ENCODE results near the gene SAMD10.

The SAMD10 gene

DNA sequence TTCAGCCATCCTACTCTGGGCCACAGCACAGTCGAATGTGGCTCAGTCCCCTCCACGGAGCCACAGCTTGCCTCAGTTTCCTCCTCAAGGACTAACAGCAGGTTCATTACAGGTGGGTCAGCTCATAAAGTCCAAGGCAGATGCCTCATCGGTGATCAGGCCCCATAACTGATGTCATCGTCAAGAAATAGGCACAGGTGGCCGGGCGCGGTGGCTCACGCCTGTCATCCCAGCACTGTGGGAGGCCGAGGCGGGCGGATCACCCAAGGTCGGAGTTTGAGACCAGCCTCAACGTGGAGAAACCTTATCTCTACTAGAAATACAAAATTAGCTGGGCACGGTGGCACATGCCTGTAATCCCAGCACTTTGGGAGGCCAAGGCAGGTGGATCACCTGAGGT lies 26.7 kb downstream of the SAMD10 start:
- no peaks in the 10 kb centered on the region for H3K9me3 ChIP-seq (replicated peaks; ENCODE audit: insufficient read depth, low read length)
- no peak overlapping the region for H3K4me3 ChIP-seq (ENCODE audit: low read length)
- DNase-seq = no peak
- peak overlapping the region; percentile 99; the same call in 1 of the 2 replicates for H3K4me2 ChIP-seq (ENCODE audit: low read depth, low read length)
- H2AFZ ChIP-seq (ENCODE audit: low read length) = no peak overlapping the region
- H3K79me2 ChIP-seq (ENCODE audit: low read length) = peaks cover 84% of the 10 kb centered on the region
- TF ChIP-seq, protein P1, sequence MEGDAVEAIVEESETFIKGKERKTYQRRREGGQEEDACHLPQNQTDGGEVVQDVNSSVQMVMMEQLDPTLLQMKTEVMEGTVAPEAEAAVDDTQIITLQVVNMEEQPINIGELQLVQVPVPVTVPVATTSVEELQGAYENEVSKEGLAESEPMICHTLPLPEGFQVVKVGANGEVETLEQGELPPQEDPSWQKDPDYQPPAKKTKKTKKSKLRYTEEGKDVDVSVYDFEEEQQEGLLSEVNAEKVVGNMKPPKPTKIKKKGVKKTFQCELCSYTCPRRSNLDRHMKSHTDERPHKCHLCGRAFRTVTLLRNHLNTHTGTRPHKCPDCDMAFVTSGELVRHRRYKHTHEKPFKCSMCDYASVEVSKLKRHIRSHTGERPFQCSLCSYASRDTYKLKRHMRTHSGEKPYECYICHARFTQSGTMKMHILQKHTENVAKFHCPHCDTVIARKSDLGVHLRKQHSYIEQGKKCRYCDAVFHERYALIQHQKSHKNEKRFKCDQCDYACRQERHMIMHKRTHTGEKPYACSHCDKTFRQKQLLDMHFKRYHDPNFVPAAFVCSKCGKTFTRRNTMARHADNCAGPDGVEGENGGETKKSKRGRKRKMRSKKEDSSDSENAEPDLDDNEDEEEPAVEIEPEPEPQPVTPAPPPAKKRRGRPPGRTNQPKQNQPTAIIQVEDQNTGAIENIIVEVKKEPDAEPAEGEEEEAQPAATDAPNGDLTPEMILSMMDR (IDR thresholded peaks at IDR 0.05; ENCODE audit: low read length) = no peak
- no peak for TF ChIP-seq EZH2phosphoT487 (IDR thresholded peaks at IDR 0.05; ENCODE audit: low read length)
- TF ChIP-seq EZH2 (optimal IDR thresholded peaks at IDR 0.05; ENCODE audit: low read depth, low read length) = no peak
- H3K36me3 ChIP-seq (replicated peaks; ENCODE audit: insufficient read depth, low read length) = no peaks in the 10 kb centered on the region
- peaks cover 22% of the 10 kb centered on the region; the same call in 1 of the 2 replicates for H4K20me1 ChIP-seq (ENCODE audit: insufficient read depth, low read length)
- no peaks in the 10 kb centered on the region for H3K9me2 ChIP-seq (replicated peaks; ENCODE audit: insufficient read depth, low read length)
- peaks cover 33% of the 10 kb centered on the region for H3F3A ChIP-seq (ENCODE audit: insufficient read depth, low read length)
- H3K27me3 ChIP-seq (replicated peaks; ENCODE audit: insufficient read depth, low read length) = no peaks in the 10 kb centered on the region
- H3K4me1 ChIP-seq (ENCODE audit: low read length) = peaks cover 44% of the 10 kb centered on the region
- H3K9ac ChIP-seq (ENCODE audit: low read length) = no peak overlapping the region
- peak overlapping the region; percentile 74; the same call in 1 of the 2 replicates for H3K27ac ChIP-seq (ENCODE audit: low read length)

DNA sequence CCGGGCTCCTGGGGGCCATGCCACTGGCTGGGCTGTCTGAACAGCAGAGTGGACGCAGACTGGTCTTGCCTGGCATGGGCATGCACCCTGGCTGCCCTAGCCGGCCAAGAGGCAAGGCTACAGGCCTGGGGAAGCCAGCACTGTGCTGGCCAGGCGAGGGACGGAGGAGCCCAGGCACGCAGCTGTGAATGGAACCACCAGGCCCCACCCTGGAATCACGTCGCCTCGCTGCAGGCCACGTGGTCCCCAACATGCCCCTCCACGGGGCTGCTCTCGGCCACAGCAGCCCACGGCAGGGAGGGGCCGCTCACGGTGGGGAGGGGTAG lies 27.3 kb downstream of the SAMD10 start:
- peak overlapping the region; percentile 45; the same call in 1 of the 2 replicates for H3K4me3 ChIP-seq (ENCODE audit: low read length)
- DNase-seq = no peak
- H3K4me1 ChIP-seq (ENCODE audit: low read length) = peaks cover 38% of the 10 kb centered on the region
- no peaks in the 10 kb centered on the region for H3K27me3 ChIP-seq (replicated peaks; ENCODE audit: insufficient read depth, low read length)
- H4K20me1 ChIP-seq (ENCODE audit: insufficient read depth, low read length) = peaks cover 26% of the 10 kb centered on the region; the same call in 1 of the 2 replicates
- peaks cover 28% of the 10 kb centered on the region for H3F3A ChIP-seq (ENCODE audit: insufficient read depth, low read length)
- H3K79me2 ChIP-seq (ENCODE audit: low read length) = peaks cover 90% of the 10 kb centered on the region
- peak overlapping the region; percentile 50; the same call in 1 of the 2 replicates for H3K9ac ChIP-seq (ENCODE audit: low read length)
- H3K4me2 ChIP-seq (ENCODE audit: low read depth, low read length) = peak overlapping the region; percentile 99; the same call in 1 of the 2 replicates
- H3K36me3 ChIP-seq (replicated peaks; ENCODE audit: insufficient read depth, low read length) = no peaks in the 10 kb centered on the region
- H3K9me2 ChIP-seq (replicated peaks; ENCODE audit: insufficient read depth, low read length) = no peaks in the 10 kb centered on the region
- no peak overlapping the region for H2AFZ ChIP-seq (ENCODE audit: low read length)
- no peaks in the 10 kb centered on the region for H3K9me3 ChIP-seq (replicated peaks; ENCODE audit: insufficient read depth, low read length)
- H3K27ac ChIP-seq (ENCODE audit: low read length) = peak overlapping the region; percentile 74
- TF ChIP-seq, protein P1 (IDR thresholded peaks at IDR 0.05; ENCODE audit: low read length) = no peak
- no peak for TF ChIP-seq EZH2phosphoT487 (IDR thresholded peaks at IDR 0.05; ENCODE audit: low read length)
- no peak for TF ChIP-seq EZH2 (optimal IDR thresholded peaks at IDR 0.05; ENCODE audit: low read depth, low read length)

DNA sequence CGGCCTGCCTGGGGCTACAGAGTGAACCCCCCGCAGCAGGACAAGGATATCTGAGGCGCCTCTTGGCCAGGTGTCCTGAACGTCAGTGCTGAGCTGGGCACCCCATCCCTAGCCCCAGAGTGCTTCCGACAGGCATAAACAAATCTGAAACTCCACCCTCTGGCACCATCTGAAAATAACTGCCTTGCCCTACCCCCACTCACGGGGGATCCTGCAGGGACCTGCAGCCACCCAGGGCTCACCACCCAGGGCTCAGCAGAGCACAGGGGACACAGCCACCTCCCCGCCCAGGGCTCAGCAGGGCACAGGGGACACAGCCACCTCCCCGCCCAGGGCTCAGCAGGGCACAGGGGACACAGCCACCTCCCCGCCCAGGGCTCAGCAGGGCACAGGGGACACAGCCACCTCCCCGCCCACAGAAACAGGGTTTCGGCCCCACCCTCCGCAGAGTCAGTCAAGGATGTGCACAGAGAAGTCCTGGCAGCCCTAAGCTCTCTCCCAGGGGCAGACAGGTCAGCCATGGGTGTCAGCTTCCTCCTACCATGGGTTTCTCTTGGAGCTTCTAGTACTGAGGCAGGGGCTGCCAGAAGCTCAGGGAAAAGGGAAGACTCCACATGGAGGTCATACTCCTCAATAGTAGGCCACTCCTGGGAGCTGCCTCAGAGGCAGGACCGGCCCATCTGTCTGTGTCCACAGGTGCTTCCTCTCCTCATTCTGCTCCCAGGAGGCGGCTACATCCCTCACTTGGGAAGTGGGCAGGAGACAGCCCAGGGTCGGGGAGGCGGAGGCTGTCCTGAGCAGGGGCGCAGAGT lies 27.8 kb downstream of the SAMD10 start:
- H3K4me1 ChIP-seq (ENCODE audit: low read length) = peaks cover 38% of the 10 kb centered on the region
- no peak overlapping the region for H2AFZ ChIP-seq (ENCODE audit: low read length)
- no peaks in the 10 kb centered on the region for H3K9me3 ChIP-seq (replicated peaks; ENCODE audit: insufficient read depth, low read length)
- H3K27me3 ChIP-seq (replicated peaks; ENCODE audit: insufficient read depth, low read length) = no peaks in the 10 kb centered on the region
- H3K36me3 ChIP-seq (replicated peaks; ENCODE audit: insufficient read depth, low read length) = no peaks in the 10 kb centered on the region
- no peak for TF ChIP-seq EZH2 (optimal IDR thresholded peaks at IDR 0.05; ENCODE audit: low read depth, low read length)
- TF ChIP-seq, protein P1 (IDR thresholded peaks at IDR 0.05; ENCODE audit: low read length) = no peak
- no peak for TF ChIP-seq EZH2phosphoT487 (IDR thresholded peaks at IDR 0.05; ENCODE audit: low read length)
- no peaks in the 10 kb centered on the region for H3K9me2 ChIP-seq (replicated peaks; ENCODE audit: insufficient read depth, low read length)
- peaks cover 26% of the 10 kb centered on the region; the same call in 1 of the 2 replicates for H4K20me1 ChIP-seq (ENCODE audit: insufficient read depth, low read length)
- peak overlapping the region; percentile 50 for H3K9ac ChIP-seq (ENCODE audit: low read length)
- peaks cover 95% of the 10 kb centered on the region for H3K79me2 ChIP-seq (ENCODE audit: low read length)
- H3K27ac ChIP-seq (ENCODE audit: low read length) = peak overlapping the region; percentile 74
- H3K4me2 ChIP-seq (ENCODE audit: low read depth, low read length) = peak overlapping the region; percentile 99
- H3F3A ChIP-seq (ENCODE audit: insufficient read depth, low read length) = peaks cover 22% of the 10 kb centered on the region
- peak; percentile 71 for DNase-seq
- H3K4me3 ChIP-seq (ENCODE audit: low read length) = peak overlapping the region; percentile 45
